ENCODE measurements around the gene OR52B6.

Gene OR52B6

DNA sequence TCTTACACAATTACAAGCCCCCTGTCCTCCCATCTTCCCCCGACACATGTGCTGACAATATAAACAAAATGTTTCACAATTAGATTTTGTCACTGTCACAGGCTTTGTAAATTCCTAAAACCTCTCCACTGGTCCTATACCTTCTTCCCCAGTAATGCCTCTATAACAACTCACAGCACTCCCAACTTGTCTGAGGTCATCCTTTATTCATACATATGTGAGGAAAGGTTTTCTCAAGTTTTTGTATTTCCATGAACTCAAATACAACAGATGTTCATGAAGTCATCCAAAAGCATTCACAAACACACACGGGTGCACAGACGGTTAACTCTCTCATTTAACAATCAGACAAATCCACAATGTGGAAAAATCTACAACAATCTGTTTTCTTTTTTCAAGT is 34.2 kb upstream of the OR52B6 start:
- intact Hi-C loops (cut with DNase I; ENCODE audit: low total_unique reads), result no loop called here
- no peaks in the 10 kb centered on the region for H3K36me3 ChIP-seq
- no peak for DNase-seq
- no peak overlapping the region for H3K27ac ChIP-seq
- no peaks in the 10 kb centered on the region for H3K9me3 ChIP-seq
- TF ChIP-seq, protein P1, sequence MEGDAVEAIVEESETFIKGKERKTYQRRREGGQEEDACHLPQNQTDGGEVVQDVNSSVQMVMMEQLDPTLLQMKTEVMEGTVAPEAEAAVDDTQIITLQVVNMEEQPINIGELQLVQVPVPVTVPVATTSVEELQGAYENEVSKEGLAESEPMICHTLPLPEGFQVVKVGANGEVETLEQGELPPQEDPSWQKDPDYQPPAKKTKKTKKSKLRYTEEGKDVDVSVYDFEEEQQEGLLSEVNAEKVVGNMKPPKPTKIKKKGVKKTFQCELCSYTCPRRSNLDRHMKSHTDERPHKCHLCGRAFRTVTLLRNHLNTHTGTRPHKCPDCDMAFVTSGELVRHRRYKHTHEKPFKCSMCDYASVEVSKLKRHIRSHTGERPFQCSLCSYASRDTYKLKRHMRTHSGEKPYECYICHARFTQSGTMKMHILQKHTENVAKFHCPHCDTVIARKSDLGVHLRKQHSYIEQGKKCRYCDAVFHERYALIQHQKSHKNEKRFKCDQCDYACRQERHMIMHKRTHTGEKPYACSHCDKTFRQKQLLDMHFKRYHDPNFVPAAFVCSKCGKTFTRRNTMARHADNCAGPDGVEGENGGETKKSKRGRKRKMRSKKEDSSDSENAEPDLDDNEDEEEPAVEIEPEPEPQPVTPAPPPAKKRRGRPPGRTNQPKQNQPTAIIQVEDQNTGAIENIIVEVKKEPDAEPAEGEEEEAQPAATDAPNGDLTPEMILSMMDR (IDR thresholded peaks at IDR 0.05), result no peak
- no peaks in the 10 kb centered on the region for H3K4me1 ChIP-seq
- H3K27me3 ChIP-seq, result no peaks in the 10 kb centered on the region
- H3K4me3 ChIP-seq, result no peak overlapping the region

DNA sequence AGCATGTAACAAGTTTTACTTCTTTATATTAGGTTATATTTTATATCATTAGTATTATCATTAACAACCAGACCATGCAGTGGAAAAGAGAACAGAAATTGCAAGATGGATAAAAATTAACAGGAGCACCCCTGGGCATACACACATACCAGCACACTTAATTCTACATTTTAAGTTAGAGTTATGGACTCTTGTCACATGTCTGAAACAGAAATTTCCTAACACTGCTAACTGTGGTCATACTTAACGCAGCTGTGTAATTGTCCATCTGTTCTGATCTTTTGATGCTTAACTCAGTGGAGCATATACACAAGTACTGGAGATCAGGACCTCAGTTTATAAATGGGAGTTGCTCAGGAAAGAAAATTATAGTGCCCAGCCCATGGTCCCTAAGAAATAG is 32.7 kb upstream of the OR52B6 start:
- H3K36me3 ChIP-seq, result no peaks in the 10 kb centered on the region
- no peak for DNase-seq
- H3K4me1 ChIP-seq, result no peaks in the 10 kb centered on the region
- H3K27ac ChIP-seq, result no peak overlapping the region
- TF ChIP-seq, protein P1 (IDR thresholded peaks at IDR 0.05), result no peak
- H3K9me3 ChIP-seq, result no peaks in the 10 kb centered on the region
- H3K4me3 ChIP-seq, result no peak overlapping the region
- no peaks in the 10 kb centered on the region for H3K27me3 ChIP-seq
- intact Hi-C loops (cut with DNase I; ENCODE audit: low total_unique reads), result no loop called here

DNA sequence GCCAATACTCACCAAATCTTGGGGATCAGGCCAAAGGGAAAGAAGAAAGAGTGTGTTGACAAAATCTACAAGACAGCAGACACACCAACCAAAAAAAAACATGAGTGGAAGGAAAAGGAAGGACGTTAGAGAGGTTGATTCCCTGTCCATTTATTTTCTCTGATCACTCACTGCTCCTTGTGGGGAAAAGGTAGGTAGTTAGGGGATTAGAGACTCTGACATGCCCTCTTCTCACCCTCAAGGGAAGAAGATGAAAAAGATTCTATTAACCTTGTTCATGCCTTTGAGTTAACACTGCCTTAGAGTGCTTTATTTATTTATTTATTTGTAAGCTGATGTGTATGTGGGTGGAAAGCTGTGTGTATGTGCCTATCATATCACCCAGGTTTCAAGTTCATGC is 32.2 kb upstream of the OR52B6 start, which contains the start of gene OR52H1:
Gene OR52H1 (minus strand): TSS at position 101 of the 400 bp plus-strand sequence. CDS start 3,035 bp downstream, outside the sequence.
- Histone ChIP-seq H3K4me3 (no peak within 1 kb of the TSS), H3K9me3 (no peaks in the 10 kb centered on the region), H3K36me3 (no peaks in the 10 kb centered on the region), H3K27me3 (no peaks in the 10 kb centered on the region), H3K4me1 (no peaks in the 10 kb centered on the region), H3K27ac (no peak within 1 kb of the TSS)
- TF ChIP-seq, protein P1 (IDR thresholded peaks at IDR 0.05), result no peak
- no peak for DNase-seq
- intact Hi-C loops (cut with DNase I; ENCODE audit: low total_unique reads), result no loop called here

DNA sequence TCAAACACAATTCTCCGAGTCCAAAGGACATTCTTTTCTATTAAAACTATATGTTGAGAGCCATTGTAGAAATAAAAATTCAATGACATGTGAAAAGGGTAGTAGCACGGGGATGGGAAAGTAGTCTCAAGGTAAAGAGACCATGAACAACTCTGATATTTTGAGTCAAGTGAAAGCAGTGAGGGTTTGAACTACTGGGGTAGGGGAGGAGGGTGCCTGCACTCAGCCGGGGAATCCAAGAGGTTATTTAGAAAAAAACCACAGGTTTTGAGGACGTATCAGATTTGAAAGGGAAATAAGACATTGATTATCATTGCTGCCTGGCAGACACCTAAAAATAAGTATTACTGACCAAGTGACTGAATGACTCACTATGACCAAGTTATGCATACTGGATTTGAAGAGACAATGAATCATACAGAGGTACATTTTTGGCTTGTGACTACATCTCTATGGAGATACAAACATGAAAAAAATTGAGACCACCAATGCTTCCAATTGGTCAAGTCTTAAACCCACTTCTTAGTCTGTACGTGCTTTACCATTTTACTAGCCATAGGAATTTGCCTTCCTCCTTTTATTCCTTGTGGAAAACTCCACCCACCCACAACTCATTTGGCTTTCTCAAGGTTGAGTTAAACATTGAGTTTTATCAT is 30.1 kb upstream of the OR52B6 start:
- Histone ChIP-seq H3K4me3 (no peak overlapping the region), H3K4me1 (no peaks in the 10 kb centered on the region), H3K9me3 (no peaks in the 10 kb centered on the region), H3K27me3 (no peaks in the 10 kb centered on the region), H3K27ac (no peak overlapping the region), H3K36me3 (no peaks in the 10 kb centered on the region)
- TF ChIP-seq, protein P1 (IDR thresholded peaks at IDR 0.05), result no peak
- intact Hi-C loops (cut with DNase I; ENCODE audit: low total_unique reads), result no loop called here
- DNase-seq, result no peak

DNA sequence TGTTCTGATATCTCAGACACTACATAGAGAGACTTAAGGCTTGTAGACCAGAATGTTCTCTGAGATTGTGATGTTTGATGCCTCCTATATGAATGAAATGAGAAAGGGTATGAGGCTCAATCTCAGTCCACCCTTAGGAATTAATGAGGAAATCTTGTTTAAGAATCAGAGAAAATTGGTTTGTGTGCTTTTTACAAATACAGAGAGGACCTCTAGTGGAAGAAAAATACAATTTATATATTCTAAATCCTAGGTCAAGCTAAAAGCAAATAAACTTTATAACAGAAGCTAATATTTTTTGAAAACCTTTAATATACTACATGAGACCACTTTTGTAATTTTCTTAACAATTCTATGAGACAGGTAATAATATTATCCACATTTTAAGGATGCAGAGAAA is 27.3 kb upstream of the OR52B6 start:
- intact Hi-C loops (cut with DNase I; ENCODE audit: low total_unique reads), result no loop called here
- DNase-seq, result no peak
- no peak overlapping the region for H3K4me3 ChIP-seq

More for the DNA sequence above, 27.3 kb upstream of the OR52B6 start:
- Histone ChIP-seq H3K4me1 (no peaks in the 10 kb centered on the region), H3K36me3 (no peaks in the 10 kb centered on the region), H3K27me3 (no peaks in the 10 kb centered on the region), H3K27ac (no peak overlapping the region), H3K9me3 (no peaks in the 10 kb centered on the region)
- TF ChIP-seq, protein P1 (IDR thresholded peaks at IDR 0.05), result no peak
